K562 (cell line): ENCODE measurements around the gene SLC7A4. TPM values are rescaled to one million over a fixed set of nuclear protein-coding genes. Genes with fewer than 3 reads are reported as not detected.

ENCODE experiments used
- CBFB ChIP-seq: sonication (generic); formaldehyde crosslinking; IDR thresholded peaks from 2 replicates; pipeline ENCODE4 v1.4.0; 2020; ENCODE audit warnings: mild to moderate bottlenecking, missing genetic modification reagents
- CC2D1A ChIP-seq: fragments of 450-650 bp; IDR thresholded peaks from 2 replicates; pipeline ENCODE4 v1.6.1; 2017; ENCODE audit warnings: mild to moderate bottlenecking
- NCOR1 ChIP-seq: fragments of 450-650 bp; IDR thresholded peaks from 2 replicates; pipeline ENCODE4 v1.6.1; 2016; ENCODE audit warnings: mild to moderate bottlenecking, moderate library complexity
- NRF1 ChIP-seq, 2 experiments: fragments of 450-650 bp; IDR thresholded peaks in 1 of 2; conservative IDR thresholded peaks in 1 of 2; 2 replicates each; pipeline ENCODE4 v1.6.1; 2014; ENCODE audit warnings: mild to moderate bottlenecking in 2 of 2
- POLR2AphosphoS5 ChIP-seq: IDR thresholded peaks from 2 replicates; pipeline ENCODE4 v1.6.1; 2011; ENCODE audit warnings: mild to moderate bottlenecking, low read depth, low read length, moderate library complexity; ENCODE audit not compliant: control insufficient read depth, insufficient read depth
- PRPF4 ChIP-seq: fragments of 200-400 bp; formaldehyde crosslinking; IDR thresholded peaks from one replicate; pipeline ENCODE4 v1.6.1; 2017; ENCODE audit warnings: low read length, low read depth, mild to moderate bottlenecking; ENCODE audit not compliant: insufficient read depth, poor library complexity, severe bottlenecking
- PTTG1 ChIP-seq: fragments of 450-650 bp; IDR thresholded peaks from 2 replicates; pipeline ENCODE4 v1.6.1; 2016; ENCODE audit warnings: low read depth, mild to moderate bottlenecking, missing genetic modification characterization, missing compliant biosample characterization
- SREBF1 ChIP-seq: fragments of 150-350 bp; IDR thresholded peaks from 2 replicates; pipeline ENCODE4 v1.6.1; 2014; ENCODE audit warnings: antibody characterized with exemption, low read depth, low read length, borderline replicate concordance
- SREBF2 ChIP-seq: sonication (generic); formaldehyde crosslinking; IDR thresholded peaks from 2 replicates; pipeline ENCODE4 v1.4.0; 2020; ENCODE audit warnings: mild to moderate bottlenecking, missing genetic modification reagents
- XRCC4 ChIP-seq: IDR thresholded peaks from one replicate; pipeline ENCODE4 v1.6.1; 2011; ENCODE audit not compliant: insufficient read depth, insufficient read length; ENCODE audit errors: extremely low read depth
- ZBTB8A ChIP-seq: fragments of 450-650 bp; IDR thresholded peaks from 2 replicates; pipeline ENCODE4 v1.6.1; 2018; ENCODE audit warnings: mild to moderate bottlenecking, moderate library complexity; ENCODE audit not compliant: partially characterized antibody
- ZFX ChIP-seq: sonication (generic); formaldehyde crosslinking; IDR thresholded peaks from 2 replicates; pipeline ENCODE4 v1.8.0; 2022; ENCODE audit warnings: mild to moderate bottlenecking, missing genetic modification reagents, moderate library complexity
- ZNF134 ChIP-seq: fragments of 250-450 bp; sonication (Bioruptor Pico); conservative IDR thresholded peaks from 2 replicates; pipeline ENCODE4 v1.4.0; 2020
- ZNF143 ChIP-seq: sonication (generic); formaldehyde crosslinking; IDR thresholded peaks from 2 replicates; pipeline ENCODE4 v1.9.0; 2022; ENCODE audit warnings: mild to moderate bottlenecking, missing genetic modification reagents
- ZNF57 ChIP-seq: fragments of 450-650 bp; formaldehyde crosslinking; IDR thresholded peaks from 2 replicates; pipeline ENCODE4 v1.4.0; 2020; ENCODE audit warnings: mild to moderate bottlenecking, moderate library complexity
- ZNF583 ChIP-seq: fragments of 250-450 bp; sonication (Bioruptor Pico); IDR thresholded peaks from 2 replicates; pipeline ENCODE4 v1.4.0; 2020
- polyA plus RNA-seq, 8 experiments: library from polyadenylated mRNA; depleted of rRNA in 4 of 8; stranded (reverse) in 5 of 8; unstranded in 3 of 8; fragments of >200 nt; fragmentation: Nextera tagmentation in 2 of 8; fragmentation: Illumina TruSeq in 1 of 8; extraction: Ambion mirVana in 2 of 8; extraction: Trizol in 1 of 8; gene quantifications; 2 replicates each; pipeline versions ENCODE4 v1.2.1 to v1.2.3, GENCODE V29; 2011 to 2014; ENCODE audit warnings: inconsistent platforms in 1 of 8, missing spikeins in 1 of 8
- total RNA-seq, 7 experiments: library from RNA; depleted of rRNA in 6 of 7; stranded (reverse); fragments of >200 nt in 6 of 7; fragmentation: Illumina TruSeq in 2 of 7; extraction: Trizol in 2 of 7; gene quantifications; 2 replicates each; pipeline versions ENCODE4 v1.2.1 to v1.2.3, GENCODE V29; 2011 to 2021; ENCODE audit warnings: low replicate concordance in 1 of 7
- TF ChIP-seq, protein P1 (sequence below): fragments of 450-650 bp; formaldehyde crosslinking; conservative IDR thresholded peaks from 2 replicates; pipeline ENCODE4 v1.4.0; 2022; ENCODE audit warnings: mild to moderate bottlenecking, missing genetic modification characterization
- TF ChIP-seq, protein P2 (sequence below), 2 experiments: fragments of 450-650 bp; formaldehyde crosslinking in 1 of 2; IDR thresholded peaks; 2 replicates each; pipeline versions ENCODE4 v1.4.0 to v1.6.1; 2014 to 2020; ENCODE audit warnings: mild to moderate bottlenecking in 2 of 2, borderline replicate concordance in 1 of 2, low read depth in 1 of 2
- TF ChIP-seq, protein P3 (sequence below): fragments of 450-650 bp; IDR thresholded peaks from 2 replicates; pipeline ENCODE4 v1.6.1; 2016; ENCODE audit warnings: missing biosample characterization, missing genetic modification characterization

The SLC7A4 gene
- total and polyA plus RNA-seq, 9 of the 15 experiments (the other 6 are each of a cell fraction or from before 2014, with no cell fraction given) = not detected

DNA sequence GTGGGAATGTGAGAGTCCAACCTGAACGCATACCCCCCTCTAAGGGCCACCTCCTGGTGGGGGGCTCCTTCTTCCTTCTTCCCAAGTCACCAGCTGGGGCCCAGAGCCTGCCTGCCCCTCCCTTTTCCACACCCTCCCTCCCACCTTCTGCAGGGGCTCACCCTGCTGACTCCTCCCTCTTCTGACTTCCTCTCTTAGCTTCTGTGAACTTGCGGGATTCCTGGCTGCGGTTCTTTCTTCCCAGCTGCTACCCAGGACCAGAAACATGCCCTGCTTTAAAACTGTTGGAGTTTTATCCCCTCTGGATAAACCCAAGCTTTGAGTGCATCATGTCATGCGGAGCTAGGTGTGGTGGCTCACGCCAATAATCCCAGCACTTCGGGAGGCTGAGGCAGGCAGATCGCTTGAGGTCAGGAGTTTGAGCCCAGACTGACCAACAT lies 23.5 kb upstream of the SLC7A4 start (continued):
- TF ChIP-seq PRPF4 (no peak), CBFB (CRISPR knock-in tag) (no peak), POLR2AphosphoS5 (no peak), SREBF1 (no peak), ZNF143 (CRISPR knock-in tag) (no peak), ZBTB8A (no peak), ZNF57 (CRISPR knock-in tag) (no peak), XRCC4 (no peak), PTTG1 (tag) (no peak), NRF1 (conservative IDR thresholded peaks at IDR 0.05 in 1 of 2, IDR thresholded peaks at IDR 0.05 in 1 of 2) (0 out of 4 replicates have a peak, but pooled peaks of 1 of the 2 experiments have one; percentile 14), SREBF2 (CRISPR knock-in tag) (no peak), ZNF134 (CRISPR knock-in tag) (no peak), NCOR1 (no peak), CC2D1A (no peak), ZNF583 (CRISPR knock-in tag) (peak; percentile 28; the same call in 1 of the 2 replicates), ZFX (CRISPR knock-in tag) (no peak)
- TF ChIP-seq, protein P1, sequence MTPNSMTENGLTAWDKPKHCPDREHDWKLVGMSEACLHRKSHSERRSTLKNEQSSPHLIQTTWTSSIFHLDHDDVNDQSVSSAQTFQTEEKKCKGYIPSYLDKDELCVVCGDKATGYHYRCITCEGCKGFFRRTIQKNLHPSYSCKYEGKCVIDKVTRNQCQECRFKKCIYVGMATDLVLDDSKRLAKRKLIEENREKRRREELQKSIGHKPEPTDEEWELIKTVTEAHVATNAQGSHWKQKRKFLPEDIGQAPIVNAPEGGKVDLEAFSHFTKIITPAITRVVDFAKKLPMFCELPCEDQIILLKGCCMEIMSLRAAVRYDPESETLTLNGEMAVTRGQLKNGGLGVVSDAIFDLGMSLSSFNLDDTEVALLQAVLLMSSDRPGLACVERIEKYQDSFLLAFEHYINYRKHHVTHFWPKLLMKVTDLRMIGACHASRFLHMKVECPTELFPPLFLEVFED (CRISPR knock-in tag) = 0 out of 2 replicates have a peak, but pooled peaks have one; percentile 3
- TF ChIP-seq, protein P2, sequence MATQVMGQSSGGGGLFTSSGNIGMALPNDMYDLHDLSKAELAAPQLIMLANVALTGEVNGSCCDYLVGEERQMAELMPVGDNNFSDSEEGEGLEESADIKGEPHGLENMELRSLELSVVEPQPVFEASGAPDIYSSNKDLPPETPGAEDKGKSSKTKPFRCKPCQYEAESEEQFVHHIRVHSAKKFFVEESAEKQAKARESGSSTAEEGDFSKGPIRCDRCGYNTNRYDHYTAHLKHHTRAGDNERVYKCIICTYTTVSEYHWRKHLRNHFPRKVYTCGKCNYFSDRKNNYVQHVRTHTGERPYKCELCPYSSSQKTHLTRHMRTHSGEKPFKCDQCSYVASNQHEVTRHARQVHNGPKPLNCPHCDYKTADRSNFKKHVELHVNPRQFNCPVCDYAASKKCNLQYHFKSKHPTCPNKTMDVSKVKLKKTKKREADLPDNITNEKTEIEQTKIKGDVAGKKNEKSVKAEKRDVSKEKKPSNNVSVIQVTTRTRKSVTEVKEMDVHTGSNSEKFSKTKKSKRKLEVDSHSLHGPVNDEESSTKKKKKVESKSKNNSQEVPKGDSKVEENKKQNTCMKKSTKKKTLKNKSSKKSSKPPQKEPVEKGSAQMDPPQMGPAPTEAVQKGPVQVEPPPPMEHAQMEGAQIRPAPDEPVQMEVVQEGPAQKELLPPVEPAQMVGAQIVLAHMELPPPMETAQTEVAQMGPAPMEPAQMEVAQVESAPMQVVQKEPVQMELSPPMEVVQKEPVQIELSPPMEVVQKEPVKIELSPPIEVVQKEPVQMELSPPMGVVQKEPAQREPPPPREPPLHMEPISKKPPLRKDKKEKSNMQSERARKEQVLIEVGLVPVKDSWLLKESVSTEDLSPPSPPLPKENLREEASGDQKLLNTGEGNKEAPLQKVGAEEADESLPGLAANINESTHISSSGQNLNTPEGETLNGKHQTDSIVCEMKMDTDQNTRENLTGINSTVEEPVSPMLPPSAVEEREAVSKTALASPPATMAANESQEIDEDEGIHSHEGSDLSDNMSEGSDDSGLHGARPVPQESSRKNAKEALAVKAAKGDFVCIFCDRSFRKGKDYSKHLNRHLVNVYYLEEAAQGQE (IDR thresholded peaks at IDR 0.05; ENCODE audit: borderline replicate concordance) = no peak
- TF ChIP-seq, protein P2 (CRISPR knock-in tag; IDR thresholded peaks at IDR 0.05; ENCODE audit: low read depth) = 0 out of 2 replicates have a peak, but pooled peaks have one; percentile 28
- TF ChIP-seq, protein P3, sequence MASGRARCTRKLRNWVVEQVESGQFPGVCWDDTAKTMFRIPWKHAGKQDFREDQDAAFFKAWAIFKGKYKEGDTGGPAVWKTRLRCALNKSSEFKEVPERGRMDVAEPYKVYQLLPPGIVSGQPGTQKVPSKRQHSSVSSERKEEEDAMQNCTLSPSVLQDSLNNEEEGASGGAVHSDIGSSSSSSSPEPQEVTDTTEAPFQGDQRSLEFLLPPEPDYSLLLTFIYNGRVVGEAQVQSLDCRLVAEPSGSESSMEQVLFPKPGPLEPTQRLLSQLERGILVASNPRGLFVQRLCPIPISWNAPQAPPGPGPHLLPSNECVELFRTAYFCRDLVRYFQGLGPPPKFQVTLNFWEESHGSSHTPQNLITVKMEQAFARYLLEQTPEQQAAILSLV (tag) = no peak
